HG02943 (cell line): ENCODE results near the gene PGF.

Experiments
- ATAC-seq: cut with Tn5 transposase; IDR thresholded peaks from one replicate; pipeline ENCODE4 v1.9.1; 2021; ENCODE audit warnings: mild to moderate bottlenecking, low read depth, moderate library complexity; ENCODE audit not compliant: unreplicated experiment

Gene PGF

DNA sequence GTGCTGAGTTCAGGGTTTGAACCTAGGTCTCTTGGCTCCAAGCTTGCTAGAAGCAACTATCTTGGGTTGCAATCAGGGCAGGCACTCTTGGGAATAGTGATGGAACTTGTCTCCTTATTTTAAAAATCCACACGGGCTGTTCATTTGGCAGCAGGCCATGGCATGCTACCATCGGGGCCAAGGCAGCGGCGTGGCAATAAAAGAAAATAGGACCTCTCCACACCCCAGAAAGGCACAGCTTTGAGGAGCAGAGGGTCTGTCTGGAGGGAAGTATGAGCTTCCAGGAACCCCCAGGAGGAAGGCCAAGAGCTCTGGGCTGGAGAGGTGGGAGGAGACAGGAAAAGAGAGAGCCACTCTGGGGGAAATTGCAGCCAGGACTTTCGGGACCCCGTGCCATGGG, 47.7 kb downstream of the PGF start:
- ATAC-seq: no peak

DNA sequence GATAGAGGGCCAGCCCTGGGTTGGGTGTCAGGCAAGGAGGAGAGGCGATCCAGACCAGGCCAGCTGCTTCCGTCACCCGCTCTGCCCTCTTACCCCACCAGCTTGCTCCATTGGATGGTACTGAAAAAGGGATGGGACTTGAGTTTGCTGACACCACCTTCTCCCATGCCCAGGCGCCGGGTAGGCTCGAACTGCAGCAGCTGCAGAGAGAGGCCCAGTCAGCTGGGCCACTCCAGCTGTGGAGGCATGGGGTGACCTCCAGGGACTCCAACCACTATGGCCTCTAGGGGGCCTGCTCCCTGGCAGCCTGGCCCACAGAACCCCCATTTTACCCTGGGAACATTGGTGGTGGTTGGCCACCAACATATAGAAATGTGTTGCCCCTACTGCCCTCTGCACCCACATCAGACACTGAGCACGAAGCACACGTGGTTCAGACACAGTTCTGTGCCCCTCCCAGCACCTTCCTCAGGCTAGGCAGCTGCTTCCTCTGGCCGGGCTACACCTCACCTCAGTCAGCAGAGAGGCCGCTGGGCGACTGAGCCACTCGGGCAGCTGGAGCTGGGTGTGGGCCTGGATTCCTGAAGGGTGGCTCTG, 48.4 kb downstream of the PGF start:
- no peak for ATAC-seq

DNA sequence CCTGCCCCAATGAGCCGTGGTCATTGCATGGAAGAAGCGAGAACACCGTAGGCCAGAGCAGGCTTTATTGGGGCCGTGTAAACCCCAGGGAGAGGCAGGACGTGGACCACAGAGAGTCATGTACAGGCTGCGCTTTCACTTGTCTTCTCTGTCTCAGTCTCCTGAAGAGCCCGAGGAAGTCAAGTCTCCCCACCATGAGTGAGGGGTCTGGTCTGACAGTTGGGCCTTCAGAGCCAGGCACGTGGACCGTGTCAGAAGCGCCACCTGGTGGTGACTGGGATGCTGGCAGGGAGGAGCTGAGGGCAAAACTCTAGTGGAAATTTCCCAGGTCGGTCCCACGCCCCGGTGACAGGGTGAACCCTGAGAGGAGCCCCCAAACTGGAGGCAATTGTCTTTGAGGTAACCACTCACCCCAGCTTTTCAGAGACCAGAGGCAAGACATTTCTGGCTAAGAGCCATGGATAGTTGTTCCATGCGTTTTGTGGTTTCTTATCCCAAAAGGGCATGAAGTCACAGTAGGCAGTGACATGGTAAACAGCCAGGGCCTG, 49.7 kb downstream of the PGF start:
- ATAC-seq: no peak

DNA sequence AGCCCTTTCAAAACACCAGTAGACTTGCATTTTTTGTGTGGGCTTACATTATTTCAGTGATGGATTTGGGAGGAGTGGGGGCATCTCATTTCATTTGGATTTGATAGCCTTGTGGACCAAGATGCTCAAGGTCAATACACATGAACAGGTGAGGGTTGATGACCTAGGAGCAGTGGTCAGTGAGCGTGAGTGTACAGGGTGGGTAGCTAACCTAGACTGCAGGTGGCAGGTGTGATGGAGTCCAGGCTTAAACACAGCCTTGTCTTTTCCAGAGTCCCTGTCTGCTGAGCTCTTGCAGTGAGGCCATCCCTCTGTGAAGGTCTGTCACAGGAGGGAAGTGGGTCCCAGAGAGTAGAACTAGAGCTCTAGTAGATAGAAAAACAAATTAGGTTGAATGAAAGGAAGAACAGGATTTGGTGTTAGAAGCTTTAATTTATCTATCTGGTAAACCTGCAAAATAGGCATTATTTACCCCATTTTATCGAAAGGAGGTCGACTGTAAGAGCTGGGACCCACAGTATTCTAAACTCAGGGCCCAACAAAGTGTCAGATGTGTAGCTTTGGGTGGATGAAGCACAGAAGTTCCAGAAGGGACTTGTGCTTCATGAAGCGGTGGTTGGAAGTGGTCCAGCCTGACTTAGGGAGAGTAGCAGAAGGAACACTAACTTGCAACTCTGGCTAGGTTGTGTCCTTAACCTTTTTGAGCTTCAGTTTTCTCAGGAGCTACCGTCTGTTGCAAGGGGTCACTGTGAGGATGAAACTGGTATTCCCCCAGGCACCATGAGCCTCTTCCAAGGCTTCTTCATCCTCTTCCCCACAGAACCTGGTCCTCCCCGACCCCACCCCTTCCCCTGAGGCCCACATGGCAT, 50.5 kb downstream of the PGF start:
- ATAC-seq: no peak

DNA sequence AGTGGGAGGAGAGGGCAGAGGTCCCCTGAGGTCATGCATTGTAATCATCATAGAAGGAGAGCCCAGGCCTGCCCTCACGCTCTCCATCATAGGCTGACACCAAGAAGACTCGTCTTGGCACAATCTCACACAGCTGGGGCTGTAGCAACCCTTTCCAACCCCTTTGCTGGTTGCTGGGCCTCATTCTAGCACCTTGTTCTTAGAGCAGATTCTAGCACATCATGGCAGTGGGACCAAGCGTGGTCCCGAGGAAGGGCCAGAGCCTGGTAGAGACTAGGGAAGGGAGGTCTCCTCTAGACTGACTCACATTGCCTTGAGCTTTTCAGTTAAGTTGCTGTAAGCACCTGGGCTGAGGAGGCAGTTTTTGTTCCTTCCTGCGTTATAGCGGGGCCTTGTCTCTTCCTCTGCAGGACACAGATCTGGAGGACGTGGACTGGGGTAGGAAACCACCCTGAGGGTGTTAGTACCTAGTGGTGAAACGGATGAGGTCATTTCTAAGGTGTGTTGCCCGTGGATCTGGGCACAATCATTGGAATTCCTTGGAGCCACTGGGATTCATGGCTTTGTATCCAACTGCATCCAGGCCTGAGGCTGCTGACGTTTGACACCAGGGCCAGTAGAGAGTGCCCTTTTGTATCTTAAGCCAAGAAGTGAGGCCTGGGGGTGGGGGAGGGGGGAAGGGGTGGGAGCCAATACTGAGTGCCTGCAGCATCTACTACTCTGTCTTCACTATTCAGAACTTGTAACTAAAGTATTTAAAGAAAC, 52.3 kb downstream of the PGF start:
- ATAC-seq: no peak

DNA sequence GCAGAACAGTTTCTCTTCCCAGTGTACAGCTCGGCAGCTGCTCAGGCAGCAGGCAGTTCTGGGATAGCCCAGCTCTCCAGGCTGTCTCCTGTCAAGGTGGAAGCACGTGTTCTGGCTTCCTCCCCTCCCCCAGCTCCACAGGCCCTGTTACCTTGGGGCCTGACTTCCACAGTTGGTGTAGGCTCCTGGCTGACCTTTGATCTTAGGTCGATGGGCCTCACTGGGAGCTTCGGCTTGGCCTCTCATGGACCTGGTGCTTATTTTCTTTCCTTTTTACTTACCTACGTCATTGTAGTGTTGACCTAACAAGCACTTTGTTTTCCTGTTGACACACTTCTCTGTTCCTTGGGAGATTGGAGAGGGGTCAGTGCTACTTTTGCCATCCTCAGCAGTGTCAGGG, 56.7 kb downstream of the PGF start:
- ATAC-seq: no peak

DNA sequence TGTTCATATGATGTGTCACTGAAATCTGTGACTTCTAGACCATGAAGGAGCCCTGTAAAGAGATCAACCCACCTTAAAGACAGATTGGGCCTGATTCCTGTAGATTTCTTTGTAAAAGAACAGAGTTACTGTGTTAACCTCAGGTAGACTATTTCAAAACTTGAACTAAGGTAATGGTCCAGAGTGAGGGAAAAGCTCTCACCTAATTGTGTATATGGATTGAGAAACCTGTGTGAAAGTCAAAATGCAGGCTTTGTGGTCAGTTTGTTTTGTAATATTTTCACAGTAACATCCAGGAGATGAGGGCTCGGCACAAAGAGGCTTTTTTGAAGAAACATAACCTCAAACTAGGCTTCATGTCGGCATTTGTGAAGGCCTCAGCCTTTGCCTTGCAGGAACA, 57.3 kb downstream of the PGF start:
- ATAC-seq: no peak

DNA sequence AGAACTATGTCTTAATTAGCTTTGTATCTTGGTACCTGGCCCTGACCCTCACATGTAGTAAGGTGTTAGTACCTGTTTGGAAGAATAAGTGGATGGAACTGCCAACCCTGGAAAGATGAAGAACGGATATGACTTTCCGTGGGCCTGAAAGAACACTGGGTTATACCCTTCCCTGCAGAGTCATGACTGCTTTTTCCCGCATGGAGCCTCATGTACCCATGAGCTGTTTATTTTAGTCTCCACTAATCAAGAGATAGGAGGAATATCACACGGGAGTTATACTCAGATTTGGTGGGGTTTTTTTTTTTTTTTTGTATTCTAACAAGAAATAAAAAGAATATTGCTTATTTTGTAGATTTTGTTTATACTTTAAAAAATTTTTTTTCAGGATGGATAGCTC, 57.8 kb downstream of the PGF start:
- no peak for ATAC-seq

DNA sequence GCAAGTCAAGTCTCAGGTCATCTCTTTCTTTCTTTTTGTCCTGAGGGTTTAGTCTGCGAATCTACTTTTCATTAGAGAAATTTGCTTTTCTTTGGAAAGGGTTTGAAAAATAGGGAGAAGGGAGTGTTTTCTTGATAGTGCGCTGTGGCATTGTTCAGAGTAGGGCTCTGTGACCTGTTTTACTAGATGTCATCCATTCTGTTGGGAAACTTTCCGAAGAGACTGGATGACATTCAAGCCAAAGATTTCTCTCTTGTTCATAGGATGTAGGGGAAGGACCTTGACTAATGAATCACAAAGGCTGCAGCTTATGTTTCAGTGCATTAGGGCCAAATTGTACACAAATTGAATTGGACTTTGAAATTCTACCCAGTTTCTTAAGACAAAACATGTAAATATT, 59.0 kb downstream of the PGF start:
- no peak for ATAC-seq

DNA sequence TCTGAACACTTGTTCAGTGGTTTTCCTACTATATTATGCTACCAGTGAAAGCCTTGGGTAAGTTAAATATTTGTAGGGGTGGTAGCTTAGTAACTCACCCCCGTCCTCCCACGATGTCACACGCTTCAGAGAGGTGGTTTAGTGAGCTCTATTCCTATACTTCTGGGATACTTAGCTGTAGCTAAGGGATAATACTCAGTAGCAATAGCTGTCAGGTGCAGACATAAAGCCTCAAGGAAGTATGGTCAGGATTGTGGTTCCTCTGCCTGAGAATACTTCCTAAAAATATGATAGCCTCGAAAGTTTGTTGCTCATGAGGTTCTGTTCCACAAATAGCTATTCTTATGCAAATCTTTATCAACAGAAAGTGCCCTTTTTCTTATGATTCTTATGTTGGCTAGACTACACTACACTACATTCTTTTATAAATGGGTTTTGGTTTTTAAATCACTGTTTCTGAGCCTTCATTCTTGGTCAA, 61.7 kb downstream of the PGF start:
- ATAC-seq: peak; percentile 55

DNA sequence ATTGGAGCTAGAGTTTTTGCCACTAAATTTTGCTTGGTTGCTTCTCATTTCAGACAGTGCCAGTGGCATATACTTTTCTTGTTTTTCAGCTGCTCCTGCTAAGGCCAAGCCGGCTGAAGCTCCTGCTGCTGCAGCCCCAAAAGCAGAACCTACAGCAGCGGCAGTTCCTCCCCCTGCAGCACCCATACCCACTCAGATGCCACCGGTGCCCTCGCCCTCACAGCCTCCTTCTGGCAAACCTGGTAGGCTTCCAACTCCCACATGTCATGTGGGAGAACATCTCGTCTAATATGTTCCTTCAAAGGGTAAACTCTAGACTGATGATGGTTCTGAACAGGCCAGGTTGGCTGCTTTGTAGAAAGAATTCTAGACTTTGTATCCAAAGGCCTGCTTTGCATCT, 62.7 kb downstream of the PGF start:
- no peak for ATAC-seq

DNA sequence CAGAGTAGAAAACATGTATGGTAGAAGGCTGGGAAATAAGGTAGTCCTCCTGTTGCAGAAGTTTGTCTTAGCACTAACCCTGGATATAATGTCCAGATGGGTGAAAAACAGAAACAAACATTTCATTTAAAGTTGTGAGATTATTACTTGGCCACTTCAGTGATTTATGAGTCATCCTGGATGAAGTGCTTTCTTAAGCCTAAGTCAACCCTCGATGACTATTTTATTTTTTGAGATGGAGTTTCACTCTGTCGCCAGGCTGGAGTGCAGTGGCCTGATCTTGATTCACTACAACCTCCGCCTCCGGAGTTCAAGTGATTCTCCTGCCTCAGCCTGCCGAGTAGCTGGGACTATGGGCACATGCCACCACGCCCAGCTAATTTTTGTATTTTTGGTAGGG, 63.5 kb downstream of the PGF start:
- ATAC-seq: no peak
